WI38 (cell line): Measurements from ENCODE around the gene TRIM10.

Source experiments
- H3K4me3 ChIP-seq: 2 replicates; pipeline ENCODE4 v1.5.1; 2011; ENCODE audit warnings: low read depth, mild to moderate bottlenecking, control low read depth, low read length
- CTCF ChIP-seq: IDR thresholded peaks from 2 replicates; pipeline ENCODE4 v1.5.1; 2012; ENCODE audit warnings: low read depth, mild to moderate bottlenecking, control low read depth, low read length

Gene TRIM10

GRCh38 chr6:30116724-30117123, 44.3 kb downstream of the TRIM10 start:
- no peak overlapping the region for H3K4me3 ChIP-seq
- TF ChIP-seq CTCF = no peak

- no peak overlapping the region for H3K4me3 ChIP-seq
- TF ChIP-seq CTCF = no peak
These were observed 47.2 kb downstream of the TRIM10 start for GRCh38 chr6:30113841-30114240.

GRCh38 chr6:30113003-30113759, 47.8 kb downstream of the TRIM10 start, which contains the start of gene TRIM31:
TRIM31 (minus strand) TSS chr6:30113090; CDS start chr6:30112805, 285 bp downstream.
- no peak within 1 kb of the TSS for H3K4me3 ChIP-seq
- TF ChIP-seq CTCF = no peak

- TF ChIP-seq CTCF = no peak
- no peak overlapping the region for H3K4me3 ChIP-seq
These were observed 48.5 kb downstream of the TRIM10 start for GRCh38 chr6:30112402-30112994.

GRCh38 chr6:30111266-30111856, 49.6 kb downstream of the TRIM10 start:
- H3K4me3 ChIP-seq = no peak overlapping the region
- no peak for TF ChIP-seq CTCF

- H3K4me3 ChIP-seq = no peak overlapping the region
- no peak for TF ChIP-seq CTCF
These were observed 56.4 kb downstream of the TRIM10 start for GRCh38 chr6:30104661-30105060.

GRCh38 chr6:30103872-30104179, 57.2 kb downstream of the TRIM10 start:
- TF ChIP-seq CTCF = no peak
- no peak overlapping the region for H3K4me3 ChIP-seq
